Measurements from ENCODE around the gene PTK6. TPM values are rescaled to one million over a fixed set of nuclear protein-coding genes. Genes with fewer than 3 reads are reported as not detected.

Gene PTK6
- total and polyA plus RNA-seq, 2 of the 13 experiments (the other 11 are each of a cell fraction or from before 2014, with no cell fraction given), result 0.08 TPM; not detected in 1

DNA sequence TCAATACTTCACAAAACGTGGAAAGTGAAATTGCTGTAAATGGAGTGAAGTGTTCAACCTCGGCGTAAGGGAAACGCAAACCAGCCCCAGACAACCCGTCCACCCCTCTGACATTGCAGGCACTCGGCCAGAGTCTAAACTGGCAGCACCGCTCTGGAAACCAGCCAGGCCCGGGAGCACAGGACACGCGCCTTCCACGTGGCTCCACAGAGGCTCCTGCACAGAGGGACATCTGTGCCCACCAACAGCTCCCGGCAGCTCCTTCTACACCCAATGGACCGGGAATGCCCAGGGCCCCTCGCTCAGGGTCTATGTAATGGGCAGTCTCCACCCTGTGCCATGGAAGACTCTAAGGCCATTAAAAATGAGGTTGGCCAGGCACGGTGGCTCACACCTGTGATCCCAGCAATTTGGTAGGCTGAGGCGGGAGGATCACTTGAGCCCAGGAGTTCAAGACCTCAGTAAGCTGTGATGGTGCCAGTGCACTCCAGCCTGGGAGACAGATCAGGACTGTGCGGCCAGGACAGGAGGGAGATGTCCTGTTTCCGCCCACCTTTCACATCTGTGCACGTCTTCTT, 40.2 kb upstream of the PTK6 start (continued):
- TF ChIP-seq, protein P1, sequence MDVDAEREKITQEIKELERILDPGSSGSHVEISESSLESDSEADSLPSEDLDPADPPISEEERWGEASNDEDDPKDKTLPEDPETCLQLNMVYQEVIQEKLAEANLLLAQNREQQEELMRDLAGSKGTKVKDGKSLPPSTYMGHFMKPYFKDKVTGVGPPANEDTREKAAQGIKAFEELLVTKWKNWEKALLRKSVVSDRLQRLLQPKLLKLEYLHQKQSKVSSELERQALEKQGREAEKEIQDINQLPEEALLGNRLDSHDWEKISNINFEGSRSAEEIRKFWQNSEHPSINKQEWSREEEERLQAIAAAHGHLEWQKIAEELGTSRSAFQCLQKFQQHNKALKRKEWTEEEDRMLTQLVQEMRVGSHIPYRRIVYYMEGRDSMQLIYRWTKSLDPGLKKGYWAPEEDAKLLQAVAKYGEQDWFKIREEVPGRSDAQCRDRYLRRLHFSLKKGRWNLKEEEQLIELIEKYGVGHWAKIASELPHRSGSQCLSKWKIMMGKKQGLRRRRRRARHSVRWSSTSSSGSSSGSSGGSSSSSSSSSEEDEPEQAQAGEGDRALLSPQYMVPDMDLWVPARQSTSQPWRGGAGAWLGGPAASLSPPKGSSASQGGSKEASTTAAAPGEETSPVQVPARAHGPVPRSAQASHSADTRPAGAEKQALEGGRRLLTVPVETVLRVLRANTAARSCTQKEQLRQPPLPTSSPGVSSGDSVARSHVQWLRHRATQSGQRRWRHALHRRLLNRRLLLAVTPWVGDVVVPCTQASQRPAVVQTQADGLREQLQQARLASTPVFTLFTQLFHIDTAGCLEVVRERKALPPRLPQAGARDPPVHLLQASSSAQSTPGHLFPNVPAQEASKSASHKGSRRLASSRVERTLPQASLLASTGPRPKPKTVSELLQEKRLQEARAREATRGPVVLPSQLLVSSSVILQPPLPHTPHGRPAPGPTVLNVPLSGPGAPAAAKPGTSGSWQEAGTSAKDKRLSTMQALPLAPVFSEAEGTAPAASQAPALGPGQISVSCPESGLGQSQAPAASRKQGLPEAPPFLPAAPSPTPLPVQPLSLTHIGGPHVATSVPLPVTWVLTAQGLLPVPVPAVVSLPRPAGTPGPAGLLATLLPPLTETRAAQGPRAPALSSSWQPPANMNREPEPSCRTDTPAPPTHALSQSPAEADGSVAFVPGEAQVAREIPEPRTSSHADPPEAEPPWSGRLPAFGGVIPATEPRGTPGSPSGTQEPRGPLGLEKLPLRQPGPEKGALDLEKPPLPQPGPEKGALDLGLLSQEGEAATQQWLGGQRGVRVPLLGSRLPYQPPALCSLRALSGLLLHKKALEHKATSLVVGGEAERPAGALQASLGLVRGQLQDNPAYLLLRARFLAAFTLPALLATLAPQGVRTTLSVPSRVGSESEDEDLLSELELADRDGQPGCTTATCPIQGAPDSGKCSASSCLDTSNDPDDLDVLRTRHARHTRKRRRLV (CRISPR knock-in tag; IDR thresholded peaks at IDR 0.05), result no peak
- 0 out of 2 replicates have a peak, but pooled peaks have one; percentile 49 for TF ChIP-seq IRX3 (CRISPR knock-in tag; IDR thresholded peaks at IDR 0.05; ENCODE audit: borderline replicate concordance, low read depth)
- TF ChIP-seq, protein P2, sequence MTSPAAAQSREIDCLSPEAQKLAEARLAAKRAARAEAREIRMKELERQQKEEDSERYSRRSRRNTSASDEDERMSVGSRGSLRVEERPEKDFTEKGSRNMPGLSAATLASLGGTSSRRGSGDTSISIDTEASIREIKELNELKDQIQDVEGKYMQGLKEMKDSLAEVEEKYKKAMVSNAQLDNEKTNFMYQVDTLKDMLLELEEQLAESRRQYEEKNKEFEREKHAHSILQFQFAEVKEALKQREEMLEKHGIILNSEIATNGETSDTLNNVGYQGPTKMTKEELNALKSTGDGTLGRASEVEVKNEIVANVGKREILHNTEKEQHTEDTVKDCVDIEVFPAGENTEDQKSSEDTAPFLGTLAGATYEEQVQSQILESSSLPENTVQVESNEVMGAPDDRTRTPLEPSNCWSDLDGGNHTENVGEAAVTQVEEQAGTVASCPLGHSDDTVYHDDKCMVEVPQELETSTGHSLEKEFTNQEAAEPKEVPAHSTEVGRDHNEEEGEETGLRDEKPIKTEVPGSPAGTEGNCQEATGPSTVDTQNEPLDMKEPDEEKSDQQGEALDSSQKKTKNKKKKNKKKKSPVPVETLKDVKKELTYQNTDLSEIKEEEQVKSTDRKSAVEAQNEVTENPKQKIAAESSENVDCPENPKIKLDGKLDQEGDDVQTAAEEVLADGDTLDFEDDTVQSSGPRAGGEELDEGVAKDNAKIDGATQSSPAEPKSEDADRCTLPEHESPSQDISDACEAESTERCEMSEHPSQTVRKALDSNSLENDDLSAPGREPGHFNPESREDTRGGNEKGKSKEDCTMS (CRISPR knock-in tag; conservative IDR thresholded peaks at IDR 0.05), result no peak
- TF ChIP-seq ZNF660 (CRISPR knock-in tag; IDR thresholded peaks at IDR 0.05; ENCODE audit: borderline replicate concordance, low read depth), result no peak
- no peak for TF ChIP-seq U2AF1 (optimal IDR thresholded peaks at IDR 0.05; ENCODE audit: low read depth, low read length)
- TF ChIP-seq POGK (CRISPR knock-in tag; conservative IDR thresholded peaks at IDR 0.05), result no peak
- TF ChIP-seq ZNF230 (CRISPR knock-in tag; IDR thresholded peaks at IDR 0.05), result no peak
- no peak for TF ChIP-seq RBFOX2 (IDR thresholded peaks at IDR 0.05; ENCODE audit: low read depth, low read length)
- no peak for TF ChIP-seq CENPX (CRISPR knock-in tag; IDR thresholded peaks at IDR 0.05)
- TF ChIP-seq, protein P3, sequence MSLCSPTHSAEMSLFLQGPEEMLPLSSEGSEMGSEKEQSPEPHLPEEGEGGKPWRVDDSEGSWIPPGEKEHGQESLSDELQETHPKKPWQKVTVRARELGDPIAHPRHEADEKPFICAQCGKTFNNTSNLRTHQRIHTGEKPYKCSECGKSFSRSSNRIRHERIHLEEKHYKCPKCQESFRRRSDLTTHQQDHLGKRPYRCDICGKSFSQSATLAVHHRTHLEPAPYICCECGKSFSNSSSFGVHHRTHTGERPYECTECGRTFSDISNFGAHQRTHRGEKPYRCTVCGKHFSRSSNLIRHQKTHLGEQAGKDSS (CRISPR knock-in tag; IDR thresholded peaks at IDR 0.05; ENCODE audit: borderline replicate concordance, low read depth), result no peak
- no peak for TF ChIP-seq ZNF253 (CRISPR knock-in tag; IDR thresholded peaks at IDR 0.05; ENCODE audit: borderline replicate concordance)
- TF ChIP-seq, protein P4, sequence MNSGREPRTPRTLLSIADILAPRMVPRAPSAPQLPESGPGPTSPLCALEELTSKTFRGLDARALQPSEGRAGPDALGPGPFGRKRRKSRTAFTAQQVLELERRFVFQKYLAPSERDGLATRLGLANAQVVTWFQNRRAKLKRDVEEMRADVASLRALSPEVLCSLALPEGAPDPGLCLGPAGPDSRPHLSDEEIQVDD (CRISPR knock-in tag; IDR thresholded peaks at IDR 0.05; ENCODE audit: borderline replicate concordance), result no peak
- peak; percentile 74; the same call in 1 of the 2 replicates for TF ChIP-seq FOXC1 (CRISPR knock-in tag; IDR thresholded peaks at IDR 0.05; ENCODE audit: borderline replicate concordance)
- TF ChIP-seq TIGD3 (CRISPR knock-in tag; IDR thresholded peaks at IDR 0.05; ENCODE audit: borderline replicate concordance), result no peak
- 0 out of 2 replicates have a peak, but pooled peaks have one; percentile 52 for TF ChIP-seq TSC22D2 (CRISPR knock-in tag; IDR thresholded peaks at IDR 0.05; ENCODE audit: borderline replicate concordance)
- no peak for TF ChIP-seq SCMH1 (CRISPR knock-in tag; IDR thresholded peaks at IDR 0.05; ENCODE audit: borderline replicate concordance)

Data from HepG2 (cell line).